HepG2 (cell line): ENCODE measurements around the gene DENND2A.

Source experiments
- ETV5 ChIP-seq: IDR thresholded peaks from 2 replicates; pipeline ENCODE4 v1.6.1; 2018; ENCODE audit warnings: missing biosample characterization, missing genetic modification reagents, inconsistent platforms, borderline replicate concordance
- MTA3 ChIP-seq: sonication (generic); formaldehyde crosslinking; IDR thresholded peaks from 2 replicates; pipeline ENCODE4 v1.4.0; 2020; ENCODE audit warnings: missing genetic modification reagents
- MTF2 ChIP-seq: sonication (generic); formaldehyde crosslinking; IDR thresholded peaks from 2 replicates; pipeline ENCODE4 v1.5.0; 2020; ENCODE audit warnings: missing genetic modification reagents, borderline replicate concordance
- NR1H2 ChIP-seq: sonication (generic); formaldehyde crosslinking; IDR thresholded peaks from 2 replicates; pipeline ENCODE4 v1.8.1; 2022; ENCODE audit warnings: low read depth, missing genetic modification reagents, borderline replicate concordance
- ONECUT2 ChIP-seq: sonication (generic); formaldehyde crosslinking; IDR thresholded peaks from 2 replicates; pipeline ENCODE4 v1.4.0; 2020; ENCODE audit warnings: missing genetic modification reagents
- POLR2AphosphoS5 ChIP-seq: IDR thresholded peaks from 2 replicates; pipeline ENCODE4 v1.6.1; 2012; ENCODE audit warnings: low read depth, low read length
- YEATS4 ChIP-seq: sonication (generic); formaldehyde crosslinking; IDR thresholded peaks from 2 replicates; pipeline ENCODE4 v1.4.0; 2020; ENCODE audit warnings: missing genetic modification reagents, borderline replicate concordance
- ZNF772 ChIP-seq: sonication (generic); formaldehyde crosslinking; IDR thresholded peaks from 2 replicates; pipeline ENCODE4 v1.5.0; 2020; ENCODE audit warnings: mild to moderate bottlenecking, missing genetic modification reagents
- TF ChIP-seq, protein P1 (sequence below): sonication (generic); formaldehyde crosslinking; IDR thresholded peaks from 2 replicates; pipeline ENCODE4 v1.8.1; 2023; ENCODE audit warnings: mild to moderate bottlenecking, missing genetic modification reagents
- TF ChIP-seq, protein P2 (sequence below): sonication (generic); formaldehyde crosslinking; IDR thresholded peaks from 2 replicates; pipeline ENCODE4 v1.4.0; 2020; ENCODE audit warnings: mild to moderate bottlenecking, missing genetic modification reagents
- TF ChIP-seq, protein P3 (sequence below): sonication (generic); formaldehyde crosslinking; IDR thresholded peaks from 2 replicates; pipeline ENCODE4 v1.5.0; 2020; ENCODE audit warnings: mild to moderate bottlenecking, missing genetic modification reagents, moderate library complexity

DNA sequence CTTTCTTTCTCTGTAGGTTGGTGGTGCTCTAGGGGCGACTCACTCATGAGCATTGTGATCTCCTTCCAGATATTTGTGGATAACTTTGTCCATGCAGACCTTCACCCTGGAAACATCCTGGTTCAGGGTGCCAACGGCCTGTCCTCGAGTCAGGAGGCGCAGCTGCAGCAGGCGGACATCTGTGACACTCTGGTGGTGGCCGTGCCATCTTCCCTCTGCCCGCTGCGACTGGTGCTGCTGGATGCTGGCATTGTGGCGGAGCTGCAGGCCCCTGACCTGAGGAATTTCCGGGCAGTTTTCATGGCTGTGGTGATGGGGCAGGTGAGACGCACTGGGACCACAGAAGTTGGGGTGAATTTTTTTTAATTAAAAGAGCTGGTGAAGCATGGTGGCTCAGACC, 46.3 kb upstream of the DENND2A start:
- TF ChIP-seq NR1H2 (CRISPR knock-in tag), result no peak
- TF ChIP-seq POLR2AphosphoS5, result no peak
- TF ChIP-seq, protein P1, sequence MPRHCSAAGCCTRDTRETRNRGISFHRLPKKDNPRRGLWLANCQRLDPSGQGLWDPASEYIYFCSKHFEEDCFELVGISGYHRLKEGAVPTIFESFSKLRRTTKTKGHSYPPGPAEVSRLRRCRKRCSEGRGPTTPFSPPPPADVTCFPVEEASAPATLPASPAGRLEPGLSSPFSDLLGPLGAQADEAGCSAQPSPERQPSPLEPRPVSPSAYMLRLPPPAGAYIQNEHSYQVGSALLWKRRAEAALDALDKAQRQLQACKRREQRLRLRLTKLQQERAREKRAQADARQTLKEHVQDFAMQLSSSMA (CRISPR knock-in tag), result no peak
- TF ChIP-seq MTA3 (CRISPR knock-in tag), result no peak
- TF ChIP-seq, protein P2, sequence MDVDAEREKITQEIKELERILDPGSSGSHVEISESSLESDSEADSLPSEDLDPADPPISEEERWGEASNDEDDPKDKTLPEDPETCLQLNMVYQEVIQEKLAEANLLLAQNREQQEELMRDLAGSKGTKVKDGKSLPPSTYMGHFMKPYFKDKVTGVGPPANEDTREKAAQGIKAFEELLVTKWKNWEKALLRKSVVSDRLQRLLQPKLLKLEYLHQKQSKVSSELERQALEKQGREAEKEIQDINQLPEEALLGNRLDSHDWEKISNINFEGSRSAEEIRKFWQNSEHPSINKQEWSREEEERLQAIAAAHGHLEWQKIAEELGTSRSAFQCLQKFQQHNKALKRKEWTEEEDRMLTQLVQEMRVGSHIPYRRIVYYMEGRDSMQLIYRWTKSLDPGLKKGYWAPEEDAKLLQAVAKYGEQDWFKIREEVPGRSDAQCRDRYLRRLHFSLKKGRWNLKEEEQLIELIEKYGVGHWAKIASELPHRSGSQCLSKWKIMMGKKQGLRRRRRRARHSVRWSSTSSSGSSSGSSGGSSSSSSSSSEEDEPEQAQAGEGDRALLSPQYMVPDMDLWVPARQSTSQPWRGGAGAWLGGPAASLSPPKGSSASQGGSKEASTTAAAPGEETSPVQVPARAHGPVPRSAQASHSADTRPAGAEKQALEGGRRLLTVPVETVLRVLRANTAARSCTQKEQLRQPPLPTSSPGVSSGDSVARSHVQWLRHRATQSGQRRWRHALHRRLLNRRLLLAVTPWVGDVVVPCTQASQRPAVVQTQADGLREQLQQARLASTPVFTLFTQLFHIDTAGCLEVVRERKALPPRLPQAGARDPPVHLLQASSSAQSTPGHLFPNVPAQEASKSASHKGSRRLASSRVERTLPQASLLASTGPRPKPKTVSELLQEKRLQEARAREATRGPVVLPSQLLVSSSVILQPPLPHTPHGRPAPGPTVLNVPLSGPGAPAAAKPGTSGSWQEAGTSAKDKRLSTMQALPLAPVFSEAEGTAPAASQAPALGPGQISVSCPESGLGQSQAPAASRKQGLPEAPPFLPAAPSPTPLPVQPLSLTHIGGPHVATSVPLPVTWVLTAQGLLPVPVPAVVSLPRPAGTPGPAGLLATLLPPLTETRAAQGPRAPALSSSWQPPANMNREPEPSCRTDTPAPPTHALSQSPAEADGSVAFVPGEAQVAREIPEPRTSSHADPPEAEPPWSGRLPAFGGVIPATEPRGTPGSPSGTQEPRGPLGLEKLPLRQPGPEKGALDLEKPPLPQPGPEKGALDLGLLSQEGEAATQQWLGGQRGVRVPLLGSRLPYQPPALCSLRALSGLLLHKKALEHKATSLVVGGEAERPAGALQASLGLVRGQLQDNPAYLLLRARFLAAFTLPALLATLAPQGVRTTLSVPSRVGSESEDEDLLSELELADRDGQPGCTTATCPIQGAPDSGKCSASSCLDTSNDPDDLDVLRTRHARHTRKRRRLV (CRISPR knock-in tag), result no peak
- no peak for TF ChIP-seq ZNF772 (CRISPR knock-in tag)
- TF ChIP-seq YEATS4 (CRISPR knock-in tag), result no peak
- TF ChIP-seq ETV5 (CRISPR knock-in tag), result no peak
- TF ChIP-seq, protein P3, sequence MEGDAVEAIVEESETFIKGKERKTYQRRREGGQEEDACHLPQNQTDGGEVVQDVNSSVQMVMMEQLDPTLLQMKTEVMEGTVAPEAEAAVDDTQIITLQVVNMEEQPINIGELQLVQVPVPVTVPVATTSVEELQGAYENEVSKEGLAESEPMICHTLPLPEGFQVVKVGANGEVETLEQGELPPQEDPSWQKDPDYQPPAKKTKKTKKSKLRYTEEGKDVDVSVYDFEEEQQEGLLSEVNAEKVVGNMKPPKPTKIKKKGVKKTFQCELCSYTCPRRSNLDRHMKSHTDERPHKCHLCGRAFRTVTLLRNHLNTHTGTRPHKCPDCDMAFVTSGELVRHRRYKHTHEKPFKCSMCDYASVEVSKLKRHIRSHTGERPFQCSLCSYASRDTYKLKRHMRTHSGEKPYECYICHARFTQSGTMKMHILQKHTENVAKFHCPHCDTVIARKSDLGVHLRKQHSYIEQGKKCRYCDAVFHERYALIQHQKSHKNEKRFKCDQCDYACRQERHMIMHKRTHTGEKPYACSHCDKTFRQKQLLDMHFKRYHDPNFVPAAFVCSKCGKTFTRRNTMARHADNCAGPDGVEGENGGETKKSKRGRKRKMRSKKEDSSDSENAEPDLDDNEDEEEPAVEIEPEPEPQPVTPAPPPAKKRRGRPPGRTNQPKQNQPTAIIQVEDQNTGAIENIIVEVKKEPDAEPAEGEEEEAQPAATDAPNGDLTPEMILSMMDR (CRISPR knock-in tag), result no peak
- TF ChIP-seq MTF2, result no peak
- no peak for TF ChIP-seq ONECUT2 (CRISPR knock-in tag)
